Vagina (tissue), 2 donors: ENCODE results near the gene NTNG1. TPM values are rescaled to one million over a fixed set of nuclear protein-coding genes. Genes with fewer than 3 reads are reported as not detected.

Experiments used
- DNase-seq, 2 donors: peaks; one replicate each; pipeline ENCODE4 v3.0.0-alpha.2; 2017; ENCODE audit errors: extremely low spot score in 2 of 2
- H3K27ac ChIP-seq: fragments of 200-600 bp; sonication (generic); one replicate; pipeline ENCODE4 v1.5.1; 2019
- H3K27me3 ChIP-seq: fragments of 200-600 bp; sonication (generic); one replicate; pipeline ENCODE4 v1.5.1; 2019
- H3K36me3 ChIP-seq, 2 donors: fragments of 200-600 bp; sonication (generic); one replicate each; pipeline ENCODE4 v1.5.1; 2017 to 2019
- H3K4me1 ChIP-seq: fragments of 200-600 bp; sonication (generic); one replicate; pipeline ENCODE4 v1.5.1; 2019
- H3K4me3 ChIP-seq, 2 donors: fragments of 200-600 bp; sonication (generic); 1 replicate in 1 of 2; 2 replicates in 1 of 2; pipeline ENCODE4 v1.5.1; 2016 to 2019
- H3K9me3 ChIP-seq: fragments of 200-600 bp; sonication (generic); one replicate; pipeline ENCODE4 v1.5.1; 2019
- POLR2A ChIP-seq, 2 donors: fragments of 450-650 bp; IDR thresholded peaks; one replicate each; pipeline ENCODE4 v1.6.1; 2017; ENCODE audit warnings: antibody characterized with exemption in 2 of 2, mild to moderate bottlenecking in 2 of 2, moderate library complexity in 2 of 2
- POLR2AphosphoS5 ChIP-seq, 2 donors: sonication (generic); formaldehyde crosslinking; IDR thresholded peaks; one replicate each; pipeline ENCODE4 v1.9.0; 2017; ENCODE audit warnings: antibody characterized with exemption in 2 of 2, mild to moderate bottlenecking in 2 of 2, low read depth in 1 of 2; ENCODE audit not compliant: insufficient read depth in 1 of 2
- intact Hi-C: fragments of 100-400 bp; cut with DNase I; formaldehyde crosslinking; loops from one replicate; pipeline ENCODE4 v1.15.1; 2023
- total RNA-seq: library from RNA; depleted of rRNA; stranded (reverse); fragments of >200 nt; gene quantifications from one replicate; pipeline ENCODE4 v1.2.3, GENCODE V29; 2016
- TF ChIP-seq, protein P1 (sequence below), 3 experiments: fragments of 450-650 bp in 2 of 3; fragments of 200-600 bp in 1 of 3; sonication (generic) in 1 of 3; IDR thresholded peaks; one replicate each; pipeline ENCODE4 v1.5.1; 2017 to 2019; ENCODE audit warnings: antibody characterized with exemption in 3 of 3, mild to moderate bottlenecking in 2 of 3, moderate library complexity in 2 of 3

Gene NTNG1
- total RNA-seq, 1 donor from 2014 or later: 6.6 TPM

DNA sequence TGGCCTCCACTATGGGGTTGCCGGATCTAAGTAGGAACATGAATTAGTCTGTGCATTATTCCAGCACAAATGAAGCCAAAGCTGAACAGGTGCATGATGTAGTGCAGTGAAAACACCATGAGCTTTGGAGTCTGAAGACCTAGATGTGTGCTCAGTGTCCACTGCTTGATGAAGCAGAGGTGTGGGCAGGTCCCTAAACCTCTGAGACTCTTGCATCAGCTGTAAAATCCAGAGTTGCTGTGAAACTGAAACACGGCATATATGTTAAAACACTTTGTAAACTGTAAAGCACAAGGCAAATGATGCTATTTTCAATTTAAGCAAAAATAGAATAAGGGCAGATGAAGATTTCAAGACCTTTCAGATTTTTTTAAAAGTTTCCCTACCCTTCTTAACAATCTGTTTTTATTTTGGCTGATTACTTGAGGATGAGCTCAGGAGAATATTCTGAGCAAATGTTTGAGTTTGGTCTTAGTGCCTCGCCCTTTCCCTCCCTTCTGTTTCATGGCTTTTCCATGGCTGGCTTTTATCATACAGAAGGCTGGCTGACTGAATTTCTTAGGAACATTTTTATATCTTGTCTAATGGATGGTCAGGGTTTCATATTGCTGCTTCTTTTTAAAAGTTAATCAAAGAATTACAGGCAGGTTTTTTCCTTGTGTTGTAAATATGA, 221.8 kb downstream of the NTNG1 start:
- Histone ChIP-seq H3K4me3 (no peak overlapping the region), H3K4me1 (no peaks in the 10 kb centered on the region), H3K27me3 (no peaks in the 10 kb centered on the region), H3K36me3 (no peaks in the 10 kb centered on the region), H3K27ac (no peak overlapping the region), H3K9me3 (no peaks in the 10 kb centered on the region)
- no peak for DNase-seq
- TF ChIP-seq POLR2AphosphoS5 (IDR thresholded peaks at IDR 0.05; ENCODE audit: insufficient read depth in 1 of 2, low read depth in 1 of 2) (no peak), POLR2A (IDR thresholded peaks at IDR 0.05) (no peak)
- TF ChIP-seq, protein P1, sequence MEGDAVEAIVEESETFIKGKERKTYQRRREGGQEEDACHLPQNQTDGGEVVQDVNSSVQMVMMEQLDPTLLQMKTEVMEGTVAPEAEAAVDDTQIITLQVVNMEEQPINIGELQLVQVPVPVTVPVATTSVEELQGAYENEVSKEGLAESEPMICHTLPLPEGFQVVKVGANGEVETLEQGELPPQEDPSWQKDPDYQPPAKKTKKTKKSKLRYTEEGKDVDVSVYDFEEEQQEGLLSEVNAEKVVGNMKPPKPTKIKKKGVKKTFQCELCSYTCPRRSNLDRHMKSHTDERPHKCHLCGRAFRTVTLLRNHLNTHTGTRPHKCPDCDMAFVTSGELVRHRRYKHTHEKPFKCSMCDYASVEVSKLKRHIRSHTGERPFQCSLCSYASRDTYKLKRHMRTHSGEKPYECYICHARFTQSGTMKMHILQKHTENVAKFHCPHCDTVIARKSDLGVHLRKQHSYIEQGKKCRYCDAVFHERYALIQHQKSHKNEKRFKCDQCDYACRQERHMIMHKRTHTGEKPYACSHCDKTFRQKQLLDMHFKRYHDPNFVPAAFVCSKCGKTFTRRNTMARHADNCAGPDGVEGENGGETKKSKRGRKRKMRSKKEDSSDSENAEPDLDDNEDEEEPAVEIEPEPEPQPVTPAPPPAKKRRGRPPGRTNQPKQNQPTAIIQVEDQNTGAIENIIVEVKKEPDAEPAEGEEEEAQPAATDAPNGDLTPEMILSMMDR (IDR thresholded peaks at IDR 0.05): no peak
- intact Hi-C loops: no loop called here

DNA sequence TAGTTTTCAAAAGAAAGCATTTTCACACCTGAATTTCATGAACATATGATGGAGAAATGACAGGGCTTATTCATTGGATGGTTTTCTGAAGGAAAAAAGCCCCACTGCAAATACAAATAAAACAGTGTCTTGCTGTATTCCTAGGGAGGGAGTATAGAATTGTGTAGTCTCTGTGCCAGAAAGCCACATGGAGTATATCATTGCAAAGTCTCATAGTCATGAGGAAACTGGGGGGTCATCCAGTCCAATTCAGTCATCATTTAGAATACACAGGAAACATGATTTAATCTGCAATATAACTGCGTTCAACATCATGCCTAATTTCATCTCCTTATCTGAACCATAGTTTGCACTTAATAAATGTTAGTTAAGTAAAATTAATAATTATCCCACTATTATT, 222.3 kb downstream of the NTNG1 start:
- no peaks in the 10 kb centered on the region for H3K36me3 ChIP-seq
- no peaks in the 10 kb centered on the region for H3K27me3 ChIP-seq
- intact Hi-C loops: no loop called here
- H3K4me1 ChIP-seq: no peaks in the 10 kb centered on the region
- DNase-seq: no peak
- H3K27ac ChIP-seq: no peak overlapping the region
- TF ChIP-seq, protein P1 (IDR thresholded peaks at IDR 0.05): no peak
- TF ChIP-seq POLR2AphosphoS5 (IDR thresholded peaks at IDR 0.05; ENCODE audit: insufficient read depth in 1 of 2, low read depth in 1 of 2) (no peak), POLR2A (IDR thresholded peaks at IDR 0.05) (no peak)
- H3K4me3 ChIP-seq: no peak overlapping the region
- H3K9me3 ChIP-seq: no peaks in the 10 kb centered on the region

DNA sequence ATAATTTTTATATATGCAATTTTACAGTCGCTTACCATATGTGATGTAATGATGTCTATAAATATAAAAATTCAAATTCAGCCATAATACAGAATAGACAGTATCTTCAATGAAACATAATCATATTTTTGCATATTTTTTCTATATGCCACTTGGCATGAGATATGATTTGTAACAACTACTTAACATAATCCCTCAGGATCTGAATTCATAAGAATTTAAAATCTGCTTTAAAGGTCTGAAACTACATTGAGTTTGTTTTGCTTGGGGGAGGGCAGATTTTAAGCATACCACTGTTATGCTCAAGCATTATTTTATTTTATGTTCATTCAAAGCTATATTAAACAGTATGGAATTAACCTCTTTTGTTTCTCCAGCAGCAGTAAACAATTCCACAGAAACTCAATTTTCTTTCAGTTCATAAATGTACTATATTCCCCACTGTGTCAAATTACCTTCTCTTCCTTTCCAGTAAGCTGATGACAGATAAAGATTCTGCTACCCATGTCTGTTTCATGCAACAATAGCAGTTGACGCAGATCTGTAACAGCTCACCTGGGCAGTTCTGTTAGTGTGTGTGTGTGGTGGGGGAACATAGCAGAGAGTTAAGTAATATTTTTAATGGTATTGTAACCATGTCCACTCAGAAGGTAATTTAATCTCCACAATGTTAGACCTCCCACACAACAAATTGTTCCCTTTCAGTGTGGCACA, 224.8 kb downstream of the NTNG1 start:
- Histone ChIP-seq H3K27me3 (no peaks in the 10 kb centered on the region), H3K4me3 (no peak overlapping the region), H3K27ac (no peak overlapping the region), H3K4me1 (no peaks in the 10 kb centered on the region), H3K9me3 (no peaks in the 10 kb centered on the region), H3K36me3 (no peaks in the 10 kb centered on the region)
- intact Hi-C loops: no loop called here
- TF ChIP-seq POLR2A (IDR thresholded peaks at IDR 0.05) (no peak), POLR2AphosphoS5 (IDR thresholded peaks at IDR 0.05; ENCODE audit: insufficient read depth in 1 of 2, low read depth in 1 of 2) (no peak)
- TF ChIP-seq, protein P1 (IDR thresholded peaks at IDR 0.05): no peak
- DNase-seq: no peak

DNA sequence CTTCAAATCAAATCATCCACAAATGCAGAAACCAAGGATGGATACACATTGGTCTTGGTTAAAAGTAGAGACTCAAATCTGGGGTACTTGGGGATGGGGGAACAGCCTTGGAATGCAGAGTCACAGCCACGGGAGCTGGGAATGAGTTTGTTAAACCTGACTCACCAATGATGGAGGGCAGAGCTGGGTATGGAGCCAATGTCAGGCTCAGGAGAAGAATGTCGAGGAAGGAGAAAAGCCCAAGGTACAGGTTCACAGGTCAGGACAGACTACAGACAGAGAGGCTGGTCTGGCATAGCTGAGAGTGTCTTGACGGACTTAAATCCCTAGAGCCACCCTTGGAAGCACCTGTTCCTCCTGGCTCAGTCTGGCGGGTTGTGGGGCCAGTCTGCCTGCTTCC, 237.6 kb downstream of the NTNG1 start:
- no peak for DNase-seq
- H3K27ac ChIP-seq: no peak overlapping the region
- H3K4me1 ChIP-seq: no peaks in the 10 kb centered on the region
- H3K36me3 ChIP-seq: no peaks in the 10 kb centered on the region
- no peak for TF ChIP-seq POLR2A (IDR thresholded peaks at IDR 0.05)
- no peak for TF ChIP-seq POLR2AphosphoS5 (IDR thresholded peaks at IDR 0.05; ENCODE audit: insufficient read depth in 1 of 2, low read depth in 1 of 2)
- TF ChIP-seq, protein P1 (IDR thresholded peaks at IDR 0.05): no peak
- no peaks in the 10 kb centered on the region for H3K27me3 ChIP-seq
- H3K9me3 ChIP-seq: no peaks in the 10 kb centered on the region
- no peak overlapping the region for H3K4me3 ChIP-seq
- intact Hi-C loops: no loop called here

DNA sequence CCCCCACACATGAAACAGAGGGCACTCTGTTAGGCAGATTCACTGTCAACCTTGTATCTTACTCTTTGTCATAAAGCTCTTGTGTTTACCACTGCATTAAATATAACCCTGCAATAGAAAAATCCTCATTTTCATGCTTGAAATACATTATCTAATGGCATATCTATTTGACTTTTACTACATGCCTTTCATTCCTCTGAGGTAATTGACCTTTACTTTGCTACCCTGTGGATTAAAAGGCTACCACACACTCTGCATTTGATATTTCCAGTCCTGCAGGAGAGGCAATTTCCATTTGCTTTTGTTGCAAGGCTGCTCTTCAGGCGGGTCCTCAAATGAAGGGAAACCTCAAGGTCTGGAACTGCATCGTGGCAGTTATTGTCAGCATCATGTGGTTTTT, 238.0 kb downstream of the NTNG1 start:
- Histone ChIP-seq H3K4me1 (no peaks in the 10 kb centered on the region), H3K27ac (no peak overlapping the region), H3K27me3 (no peaks in the 10 kb centered on the region), H3K36me3 (no peaks in the 10 kb centered on the region), H3K9me3 (no peaks in the 10 kb centered on the region), H3K4me3 (no peak overlapping the region)
- TF ChIP-seq POLR2A (IDR thresholded peaks at IDR 0.05): no peak
- TF ChIP-seq, protein P1 (IDR thresholded peaks at IDR 0.05): no peak
- TF ChIP-seq POLR2AphosphoS5 (IDR thresholded peaks at IDR 0.05; ENCODE audit: insufficient read depth in 1 of 2, low read depth in 1 of 2): no peak
- intact Hi-C loops: no loop called here
- DNase-seq: no peak
